GM21447 (cell line): ENCODE results near the gene APBB2.
"Not testable (repeated sequence)": the region's sequence is repeated elsewhere in the genome, so short reads cannot be mapped to it uniquely, and the experiment has no call there.

Source experiments
- ATAC-seq: cut with Tn5 transposase; IDR thresholded peaks from one replicate; pipeline ENCODE4 v1.9.1; 2021; ENCODE audit not compliant: unreplicated experiment

APBB2 gene

DNA sequence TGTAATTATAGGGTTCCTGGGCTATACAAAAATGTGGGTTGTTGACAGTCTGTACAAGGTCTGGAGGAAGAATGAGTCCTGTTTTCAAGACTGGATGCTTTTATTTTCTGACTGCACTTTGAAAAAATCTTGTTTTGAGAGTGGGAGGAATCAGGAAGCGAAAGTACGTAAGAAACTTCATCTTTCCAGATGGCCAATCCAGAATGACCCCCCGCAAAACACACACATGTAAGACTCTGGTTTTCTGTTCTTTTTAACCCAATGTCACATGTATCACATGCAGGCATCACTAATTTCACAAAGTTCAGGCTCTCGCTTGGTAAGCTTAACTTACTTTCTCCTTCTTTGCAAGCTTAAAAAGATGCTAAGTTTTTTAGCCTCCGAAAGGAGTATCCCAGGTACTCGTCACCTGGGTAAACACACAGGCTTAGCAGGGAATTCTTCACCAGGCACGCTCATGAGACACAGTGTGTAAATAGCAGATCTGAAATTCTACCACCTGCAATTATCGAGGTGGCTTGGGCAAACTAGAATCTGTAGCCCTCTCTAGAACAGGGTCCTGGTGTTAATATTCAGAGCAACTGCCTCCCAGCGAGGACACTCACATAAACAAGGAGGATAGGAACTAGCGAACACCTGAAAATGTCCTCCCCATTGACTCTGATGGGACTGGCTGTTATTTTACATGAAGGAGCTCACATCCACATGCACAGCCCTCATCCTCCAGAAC, 373.9 kb downstream of the APBB2 start:
- ATAC-seq = peak; percentile 42

DNA sequence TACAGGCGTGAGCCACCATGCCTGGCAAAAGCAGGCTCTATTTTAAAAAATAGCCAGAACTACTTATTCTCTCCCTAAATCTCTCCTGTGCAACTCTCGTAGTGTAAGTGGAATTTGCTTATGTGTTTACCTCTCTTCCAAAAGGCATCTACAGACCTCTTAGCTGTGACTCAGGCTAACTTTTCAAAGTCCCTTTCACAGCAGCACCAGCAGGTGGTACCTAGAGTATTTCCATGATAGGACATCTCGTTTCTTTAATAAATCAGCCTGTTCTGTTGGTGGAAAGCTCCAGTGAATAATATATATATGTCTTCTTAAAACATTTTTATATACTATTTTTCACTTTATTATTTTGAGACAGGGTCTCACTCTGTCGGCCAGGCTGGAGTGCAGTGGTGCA, 375.6 kb downstream of the APBB2 start:
- ATAC-seq = no peak

DNA sequence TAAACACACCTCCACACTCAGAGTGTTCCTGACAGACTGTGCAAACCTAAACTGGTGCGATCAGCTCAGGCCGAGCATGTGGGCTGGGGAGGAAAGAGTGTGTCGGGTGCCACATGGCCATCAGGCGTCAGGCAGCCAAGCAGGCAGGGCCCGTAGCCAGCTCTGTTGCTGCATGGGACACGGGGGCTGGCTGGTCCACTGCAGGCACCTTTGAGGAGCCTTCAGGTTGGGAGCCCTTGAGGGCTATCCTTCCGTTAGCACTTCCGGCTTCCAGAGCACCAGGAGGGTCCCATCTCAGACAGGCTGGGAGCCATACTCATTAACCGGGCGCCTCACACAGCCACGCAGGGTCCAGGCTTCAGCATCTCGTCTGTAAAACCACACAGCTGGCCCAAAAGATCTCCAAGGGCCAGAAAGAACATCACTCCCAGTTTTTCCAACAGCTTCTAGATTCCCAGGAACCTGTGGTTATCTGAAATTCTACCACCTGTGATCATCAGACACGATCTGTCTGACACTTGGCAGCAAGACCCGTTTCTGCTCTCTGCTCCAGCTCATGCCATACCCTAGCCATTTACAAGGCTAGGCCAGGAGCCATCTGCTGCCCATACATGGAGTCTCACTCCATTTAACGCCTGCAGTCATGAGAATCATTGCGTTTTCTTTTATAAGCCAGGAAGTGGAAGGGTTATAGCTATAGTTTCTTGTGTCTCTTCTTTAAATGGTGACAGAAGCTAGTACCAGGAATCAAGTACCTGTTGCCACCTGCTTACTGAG, 377.1 kb downstream of the APBB2 start:
- no peak for ATAC-seq

DNA sequence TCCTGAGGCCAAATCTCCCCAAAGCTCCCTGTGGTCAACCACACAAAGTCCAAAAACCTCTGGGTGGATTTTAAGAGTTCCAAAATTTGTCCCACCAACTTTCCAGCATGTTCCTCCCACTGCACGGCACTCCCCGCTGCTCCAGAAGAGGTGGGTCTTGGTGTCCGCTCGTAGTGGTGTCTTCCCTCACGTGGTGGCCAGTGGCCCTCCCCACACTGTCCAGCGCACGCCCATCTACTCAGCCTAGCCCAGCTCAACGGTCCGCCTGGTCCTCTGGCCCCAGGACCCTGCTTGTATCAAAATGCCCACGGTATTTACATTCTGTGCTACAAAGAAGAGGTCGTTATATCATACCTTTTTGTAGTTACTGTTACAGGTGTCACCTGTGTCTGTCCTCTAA, 381.1 kb downstream of the APBB2 start:
- no peak for ATAC-seq

DNA sequence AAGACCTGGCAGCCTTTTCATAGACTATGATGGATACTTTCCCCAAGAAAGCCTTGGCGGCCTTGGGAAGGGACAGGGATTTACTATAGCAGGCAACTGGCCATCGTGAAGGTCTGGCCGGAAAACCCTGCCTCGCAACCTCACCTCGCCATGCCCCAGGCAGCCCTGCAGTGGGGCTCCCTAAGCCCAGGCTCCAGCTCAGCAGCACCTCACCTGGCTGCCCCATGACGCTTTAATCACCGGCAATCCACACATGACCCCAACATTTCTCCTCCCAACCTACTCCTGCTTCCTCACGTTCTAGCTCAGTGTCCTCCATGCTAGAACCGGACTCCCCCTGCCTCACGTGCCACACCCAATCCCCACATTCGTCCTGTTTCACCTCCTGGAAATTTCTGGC, 382.2 kb downstream of the APBB2 start:
- ATAC-seq = no peak

DNA sequence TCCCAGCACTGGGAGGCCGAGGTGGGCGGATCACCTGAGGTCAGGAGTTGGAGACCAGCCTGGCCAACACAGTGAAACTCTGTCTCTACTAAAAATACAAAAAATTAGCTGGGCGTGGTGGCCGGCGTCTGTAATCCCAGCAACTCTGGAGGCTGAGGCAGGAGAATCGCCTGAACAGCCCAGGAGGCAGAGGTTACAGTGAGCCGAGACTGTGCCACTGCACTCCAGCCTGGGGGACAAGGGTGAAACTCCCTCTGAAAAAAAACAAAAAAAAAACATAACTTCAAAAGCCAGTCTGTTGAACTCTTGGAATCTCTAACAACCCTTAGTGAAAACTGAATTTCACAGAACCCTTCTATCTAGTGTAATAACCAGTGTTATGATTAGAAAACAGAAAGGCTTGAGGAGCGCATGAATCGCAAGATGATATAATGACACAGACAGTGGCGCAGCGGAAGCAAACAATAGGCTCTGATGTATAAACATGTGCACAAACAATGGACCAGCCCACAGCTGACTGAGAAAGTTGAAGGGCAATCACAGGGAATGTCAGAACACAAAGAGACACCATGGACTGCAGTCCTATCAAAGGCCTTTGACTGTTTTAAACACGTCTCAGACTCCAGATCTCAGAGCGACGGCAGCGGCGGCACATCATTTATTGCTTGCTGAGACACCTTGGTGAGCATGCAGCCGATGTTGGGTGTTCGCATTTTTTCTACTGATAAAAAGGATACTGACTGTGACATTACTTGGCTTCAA, 383.0 kb downstream of the APBB2 start:
- no peak for ATAC-seq

DNA sequence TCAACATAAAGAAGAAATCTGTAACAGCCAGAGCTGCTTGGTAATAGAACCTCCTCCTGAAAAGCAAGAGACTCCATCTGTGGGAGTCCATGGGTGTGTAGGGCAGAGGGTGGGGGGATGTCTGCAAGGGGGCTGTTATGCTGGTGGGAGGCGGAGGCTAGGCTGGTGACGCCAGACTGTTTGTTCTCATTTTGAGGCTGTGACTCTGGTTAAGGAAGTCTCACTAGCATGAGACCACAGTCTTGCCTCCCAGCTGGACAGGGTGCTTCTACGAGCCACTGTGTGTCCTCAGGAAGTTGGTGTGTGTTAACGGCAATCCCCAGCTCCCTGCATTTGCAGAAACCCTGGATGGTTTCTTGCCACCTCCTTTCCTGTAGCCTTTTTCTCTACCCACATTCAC, 384.8 kb downstream of the APBB2 start:
- ATAC-seq = no peak

DNA sequence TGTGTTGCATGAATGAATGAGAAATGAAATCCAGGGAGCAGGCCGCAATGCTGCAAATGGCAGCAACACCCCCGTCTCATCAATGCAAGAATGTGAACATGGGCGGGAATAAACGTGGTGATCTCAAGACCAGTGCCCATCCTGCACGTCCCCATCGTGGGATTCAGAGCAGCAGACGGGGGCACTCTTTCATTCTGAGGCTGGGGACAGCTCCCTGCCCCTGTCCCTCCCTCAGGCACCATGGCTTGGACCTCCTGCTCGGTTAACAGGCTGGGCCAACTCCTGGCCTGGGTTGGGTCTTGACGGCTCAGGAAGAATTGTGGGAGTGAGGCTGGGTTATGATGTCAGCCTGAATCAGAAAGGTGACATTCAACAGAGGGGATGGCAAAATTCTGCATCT, 385.7 kb downstream of the APBB2 start:
- ATAC-seq = no peak

DNA sequence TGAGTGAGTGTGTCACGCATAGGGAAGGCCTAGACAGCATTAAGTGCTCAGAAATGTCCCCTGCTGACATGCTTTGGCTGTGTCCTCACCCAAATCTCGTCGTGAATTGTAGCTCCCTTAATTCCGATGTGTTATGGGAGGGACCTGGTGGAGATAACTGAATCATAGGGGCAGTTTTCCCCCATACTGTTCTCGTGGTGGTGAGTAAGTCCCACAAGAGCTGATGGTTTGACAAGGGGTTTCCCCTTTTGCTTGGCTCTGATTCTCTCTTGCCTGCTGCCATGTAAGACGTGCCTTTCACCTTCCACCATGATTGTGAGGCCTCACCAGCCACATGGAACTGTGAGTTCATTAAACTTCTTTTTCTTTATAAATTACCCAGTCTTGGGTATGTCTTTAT, 386.6 kb downstream of the APBB2 start:
- no peak for ATAC-seq

DNA sequence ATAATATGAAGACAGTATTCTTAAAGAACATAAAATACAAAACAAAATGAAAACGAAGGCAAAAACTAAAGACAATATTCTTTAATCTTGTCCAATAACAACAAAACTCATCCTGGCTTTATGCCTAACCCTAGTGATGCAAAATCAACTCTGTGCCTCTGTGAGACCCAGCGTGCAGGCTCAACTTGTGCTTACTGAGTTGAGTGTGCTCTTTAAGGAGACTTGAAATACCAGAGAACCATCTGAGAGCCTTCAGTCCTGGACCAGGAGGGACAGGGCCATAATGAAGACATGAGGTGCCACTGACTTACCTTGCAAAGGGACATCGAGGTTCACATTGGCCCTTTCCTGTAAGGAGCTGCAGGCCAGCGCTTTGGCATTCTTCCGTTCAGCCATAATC, 387.5 kb downstream of the APBB2 start:
- no peak for ATAC-seq

DNA sequence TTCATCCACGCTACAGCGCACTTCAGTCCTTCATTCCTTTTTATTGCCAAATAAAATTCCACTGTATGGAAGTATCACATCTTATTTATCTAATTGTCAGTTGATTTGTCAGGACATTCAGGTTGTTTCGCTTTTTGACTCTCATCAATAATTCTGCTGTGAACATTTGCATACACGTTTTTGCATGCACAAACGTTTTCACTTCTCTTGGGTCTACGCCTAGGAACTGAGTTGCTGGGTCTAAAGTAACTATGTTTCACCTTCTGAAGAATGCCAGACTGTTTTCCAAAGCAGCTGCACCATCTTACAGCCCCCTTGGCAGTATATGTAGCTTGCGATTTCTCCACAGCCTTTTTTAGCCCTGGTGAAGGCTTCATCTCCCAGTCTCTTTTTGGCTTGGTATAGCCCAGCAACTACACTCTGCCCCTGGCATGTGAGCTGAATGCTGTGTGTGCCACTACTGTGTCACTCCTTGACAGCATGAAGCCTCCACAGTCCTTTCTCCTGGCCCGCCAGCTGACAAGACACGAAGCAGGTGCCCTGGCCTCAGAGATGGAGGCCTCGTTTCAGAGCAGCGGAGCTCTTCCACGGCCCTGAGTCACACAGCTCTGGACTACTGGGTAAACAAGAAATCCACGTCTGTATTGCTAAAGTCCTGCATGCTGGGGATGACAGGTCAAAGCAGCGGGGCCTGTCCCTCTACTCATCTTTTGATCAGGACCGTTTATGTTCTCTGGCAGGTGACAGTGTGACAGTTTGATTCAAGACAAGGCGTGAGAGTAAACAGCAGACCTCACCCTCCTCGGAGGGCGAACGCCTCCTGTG, 389.1 kb downstream of the APBB2 start:
- no peak for ATAC-seq

DNA sequence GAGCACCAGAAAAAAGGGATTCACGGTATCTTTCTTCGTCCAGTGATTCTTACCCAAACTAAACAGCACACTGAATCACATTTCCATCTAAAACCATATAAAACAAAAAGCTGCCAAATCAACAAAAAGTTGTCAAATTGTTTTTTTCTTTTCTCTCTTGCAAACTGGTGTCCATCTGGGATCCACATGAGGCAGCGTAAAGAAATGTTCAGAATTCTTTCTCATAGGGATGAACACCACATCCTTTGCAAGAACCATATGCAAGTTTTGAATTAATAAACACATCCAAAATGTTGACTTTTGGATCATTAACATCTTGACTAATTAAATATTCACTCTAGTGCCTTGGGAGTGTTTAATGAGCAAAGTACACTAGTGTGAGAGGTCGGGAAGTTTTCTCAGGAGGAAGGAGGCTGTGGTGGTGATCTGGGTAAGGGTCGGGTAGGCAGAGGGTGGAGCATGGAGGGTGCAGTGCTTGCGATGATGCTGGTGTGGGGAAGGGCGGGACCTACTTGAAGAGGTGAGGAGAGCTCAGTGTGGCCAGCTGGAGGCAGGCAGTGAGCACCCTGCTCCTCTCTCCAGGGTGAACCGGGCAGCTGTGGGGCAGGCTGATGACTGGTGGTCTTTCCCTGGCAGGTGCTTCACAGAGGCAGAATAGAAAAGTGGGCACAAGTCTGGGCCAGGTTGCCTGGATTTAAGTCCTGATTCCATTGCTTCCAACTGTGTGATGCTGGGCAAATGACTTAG, 391.7 kb downstream of the APBB2 start:
- ATAC-seq = no peak

DNA sequence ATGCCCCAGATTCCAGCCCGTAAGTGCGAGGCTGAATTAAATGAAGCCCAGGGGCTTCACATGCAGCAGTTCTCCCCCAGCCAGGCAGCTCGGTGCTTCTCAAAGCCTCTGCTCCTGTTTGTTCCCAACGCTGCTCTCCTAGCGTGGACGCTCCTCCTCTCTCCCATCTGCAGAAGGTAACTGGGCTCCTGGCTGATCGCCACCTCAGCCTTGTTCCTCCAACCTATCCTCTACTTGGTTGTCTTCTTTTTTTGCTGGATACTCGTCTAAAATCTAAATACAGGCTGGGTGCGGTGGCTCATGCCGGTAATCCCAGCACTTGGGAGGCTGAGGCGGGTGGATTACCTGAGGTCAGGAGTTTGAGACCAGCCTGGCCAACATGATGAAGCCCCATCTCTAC, 394.2 kb downstream of the APBB2 start:
- no peak for ATAC-seq

DNA sequence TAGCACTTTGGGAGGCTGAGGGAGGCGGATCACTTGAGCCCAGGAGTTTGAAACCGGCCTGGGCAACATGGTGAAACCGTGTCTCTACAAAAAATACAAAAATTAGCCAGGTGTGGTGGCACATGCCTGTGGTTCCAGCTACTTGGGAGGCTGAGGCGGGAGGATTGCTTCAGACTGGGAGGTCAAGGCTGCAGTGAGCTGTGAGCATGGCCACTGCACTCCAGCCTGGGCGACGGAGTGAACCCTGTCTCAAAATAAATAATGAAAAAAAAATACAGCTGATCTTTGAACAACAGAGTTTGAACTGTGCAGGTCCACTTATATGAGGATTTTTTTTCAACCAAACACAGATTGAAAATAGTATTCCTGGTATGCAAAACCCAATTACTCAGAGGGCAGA, 397.2 kb downstream of the APBB2 start:
- not testable (repeated sequence) for ATAC-seq

DNA sequence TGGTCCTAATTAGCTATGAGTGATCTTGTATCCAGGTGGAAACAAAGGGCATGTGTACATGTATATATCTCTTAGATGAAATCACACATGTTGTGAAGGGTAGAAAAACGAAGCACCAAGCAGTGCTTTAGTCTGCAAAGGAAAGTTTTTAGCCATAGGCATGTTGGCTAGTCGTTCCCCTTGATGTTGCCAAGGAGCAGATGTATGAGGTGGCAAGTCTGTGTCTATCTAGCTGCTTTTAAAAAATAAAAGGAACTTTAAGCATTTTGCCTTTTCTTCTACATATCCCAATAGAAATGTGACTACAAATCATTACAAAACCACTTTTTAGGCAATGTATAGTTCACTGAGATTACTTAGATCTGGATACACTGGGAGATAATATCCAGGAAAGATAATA, 401.5 kb downstream of the APBB2 start:
- ATAC-seq = no peak

DNA sequence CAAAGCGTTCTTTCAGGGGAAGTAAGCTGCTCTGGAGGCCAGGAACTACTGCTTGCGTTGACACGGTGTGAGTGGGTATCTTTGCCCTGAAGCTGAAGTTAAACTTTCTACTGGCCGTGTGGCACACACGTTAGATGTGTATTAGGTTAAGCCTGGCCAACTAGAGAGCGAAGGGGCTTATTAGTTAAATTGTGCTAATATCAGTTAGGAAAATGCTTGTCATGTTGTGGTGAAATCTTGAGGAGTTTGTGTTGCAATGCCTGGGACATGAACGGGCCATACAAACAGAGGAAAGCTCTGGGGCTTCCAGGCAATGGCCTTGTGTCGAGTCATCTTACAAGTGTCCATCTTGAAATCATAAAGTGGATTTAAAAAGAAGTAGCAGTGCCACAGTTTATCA, 402.0 kb downstream of the APBB2 start:
- no peak for ATAC-seq

DNA sequence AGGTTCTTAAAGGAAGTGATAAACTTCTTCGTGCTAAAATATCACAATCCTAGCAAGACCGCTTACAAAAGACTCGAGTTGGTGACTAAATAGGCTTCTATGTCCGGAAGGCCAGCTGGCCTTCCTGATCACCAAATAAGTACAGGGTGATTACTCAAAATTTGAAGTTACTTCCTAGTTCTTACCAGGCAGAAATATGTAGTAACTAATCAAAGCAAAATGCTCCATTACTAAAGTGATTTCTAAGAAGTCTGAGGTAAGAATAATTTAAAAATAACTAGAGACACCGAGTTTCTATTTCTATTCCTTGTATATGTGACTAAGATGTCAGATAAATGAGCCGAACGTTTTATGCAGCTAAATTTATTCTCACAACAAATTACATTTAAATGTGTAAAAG, 402.4 kb downstream of the APBB2 start:
- no peak for ATAC-seq

DNA sequence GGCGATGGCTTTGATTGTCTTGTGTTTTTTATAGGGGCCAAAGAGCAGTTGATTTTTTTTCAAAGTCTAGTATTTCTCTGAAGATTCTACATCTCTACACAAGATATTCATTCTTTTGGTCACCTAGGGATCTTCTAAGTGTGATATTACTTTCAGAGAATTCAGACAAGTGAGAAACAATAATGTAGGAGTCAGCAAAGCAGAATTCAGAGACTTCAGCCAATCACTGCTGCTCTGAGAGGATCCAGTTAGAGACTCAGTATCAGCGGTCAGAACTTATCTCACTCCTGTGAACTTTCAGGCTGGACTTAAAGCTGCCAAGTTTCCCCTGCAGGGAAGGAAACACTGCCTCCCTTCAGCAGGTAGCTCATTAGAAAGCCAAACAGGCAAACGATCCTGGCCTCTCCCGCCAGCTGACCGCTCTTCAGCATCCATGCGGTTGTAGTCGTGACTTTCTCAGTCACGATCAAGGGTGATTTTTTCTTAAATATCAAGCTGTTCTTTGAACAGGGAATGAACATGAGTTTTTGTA, 405.4 kb downstream of the APBB2 start:
- ATAC-seq = no peak

DNA sequence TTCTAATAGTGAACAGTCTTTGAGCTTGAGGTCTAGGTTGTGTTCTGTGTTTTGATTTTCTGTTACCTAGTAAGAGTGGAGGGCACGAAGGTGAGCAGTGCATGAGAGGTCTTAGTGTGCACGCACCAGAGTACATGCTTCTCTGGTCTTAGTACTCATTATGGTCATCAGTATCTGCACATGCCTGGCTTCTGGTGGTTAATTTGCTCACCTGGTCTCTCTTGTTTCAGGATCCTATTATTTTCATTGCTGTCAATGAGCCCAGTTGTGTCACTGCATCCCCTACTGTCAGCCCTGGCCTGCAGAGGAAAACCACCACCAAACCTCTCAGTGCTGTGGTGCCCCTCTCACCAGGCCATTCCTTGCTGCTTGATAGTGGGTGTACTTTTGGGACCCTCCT, 409.7 kb downstream of the APBB2 start:
- no peak for ATAC-seq

DNA sequence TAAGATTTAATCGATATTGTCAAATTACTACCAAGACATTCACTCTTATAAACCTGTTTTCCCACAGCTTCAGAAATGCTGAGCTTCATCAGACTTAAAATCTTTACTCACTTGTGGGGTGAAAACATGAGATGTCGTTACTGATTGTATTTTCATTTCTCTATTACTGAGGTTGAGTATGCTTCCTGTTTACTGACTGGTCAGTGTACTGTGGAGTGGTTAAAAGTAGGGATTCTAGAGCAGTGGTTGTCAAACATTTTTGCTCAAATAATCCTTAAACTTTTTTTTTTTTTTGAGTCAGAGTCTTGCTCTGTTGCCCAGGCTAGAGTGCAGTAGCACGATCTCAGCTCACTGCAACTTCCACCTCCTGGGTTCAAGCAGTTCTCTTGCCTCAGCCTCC, 414.3 kb downstream of the APBB2 start:
- peak; percentile 95 for ATAC-seq
